ENCODE data around the gene CRTC1.
"Not testable (repeated sequence)": the region's sequence is repeated elsewhere in the genome, so short reads cannot be mapped to it uniquely, and the experiment has no call there.

Gene CRTC1

DNA sequence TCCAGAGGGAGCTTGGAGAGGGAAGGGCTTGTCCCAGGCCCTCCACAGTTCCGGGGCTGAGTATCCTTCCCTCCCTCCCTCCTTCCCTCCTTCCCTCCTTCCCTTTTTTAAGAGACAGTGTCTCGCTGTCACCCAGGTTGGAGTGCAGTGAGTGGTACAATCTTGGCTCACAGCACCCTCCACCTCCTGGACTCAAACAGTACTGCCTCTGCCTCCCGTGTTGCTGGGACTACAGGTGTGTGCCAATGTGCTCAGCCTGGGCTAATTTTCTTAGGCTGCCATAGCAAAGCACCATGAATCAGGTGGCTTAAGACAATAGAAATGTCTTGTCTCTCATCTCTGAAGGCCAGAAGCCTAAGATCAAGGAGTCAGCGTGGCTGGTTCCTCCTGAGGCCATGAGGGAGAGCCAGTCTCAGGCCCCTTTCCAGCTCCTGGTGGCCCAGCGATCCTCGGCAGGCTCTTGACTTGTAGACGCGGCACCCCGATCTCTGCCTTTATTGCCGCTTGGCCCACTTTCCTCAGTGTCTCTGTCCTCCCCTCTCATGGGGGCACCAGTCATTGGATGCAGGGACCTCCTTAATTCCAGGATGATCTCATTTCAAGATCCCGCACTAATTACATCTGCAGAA is 47.5 kb downstream of the CRTC1 start:
- no peak for DNase-seq

GRCh38 chr19:18731562-18732008 is 48.1 kb downstream of the CRTC1 start:
- no peak for DNase-seq

GRCh38 chr19:18733196-18733647 is 49.7 kb downstream of the CRTC1 start:
- DNase-seq = no peak

- DNase-seq = not testable (repeated sequence)
Observed at GRCh38 chr19:18733762-18734332, 50.4 kb downstream of the CRTC1 start.

DNA sequence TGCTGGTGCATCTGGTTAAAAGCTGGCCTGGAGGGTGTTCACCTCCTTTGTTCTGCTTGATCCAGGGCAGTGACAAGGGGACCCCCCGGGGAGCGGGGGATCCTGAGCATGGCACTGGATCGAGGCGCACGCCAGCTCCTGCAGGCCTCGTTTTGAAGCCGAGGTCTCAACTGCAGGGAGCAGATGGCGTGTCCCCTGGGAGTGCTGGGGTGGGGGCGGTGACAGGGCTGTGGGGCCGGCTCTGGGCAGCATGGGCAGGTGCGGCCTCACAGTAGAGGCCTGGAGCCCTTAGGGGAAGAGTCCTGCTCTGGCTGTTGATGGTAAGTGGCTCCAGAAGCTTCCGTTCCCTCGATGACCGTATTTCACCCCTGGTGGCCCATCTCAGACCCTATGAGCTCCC is 51.8 kb downstream of the CRTC1 start:
- no peak for DNase-seq

GRCh38 chr19:18735752-18736151 is 52.3 kb downstream of the CRTC1 start:
- no peak for DNase-seq

DNA sequence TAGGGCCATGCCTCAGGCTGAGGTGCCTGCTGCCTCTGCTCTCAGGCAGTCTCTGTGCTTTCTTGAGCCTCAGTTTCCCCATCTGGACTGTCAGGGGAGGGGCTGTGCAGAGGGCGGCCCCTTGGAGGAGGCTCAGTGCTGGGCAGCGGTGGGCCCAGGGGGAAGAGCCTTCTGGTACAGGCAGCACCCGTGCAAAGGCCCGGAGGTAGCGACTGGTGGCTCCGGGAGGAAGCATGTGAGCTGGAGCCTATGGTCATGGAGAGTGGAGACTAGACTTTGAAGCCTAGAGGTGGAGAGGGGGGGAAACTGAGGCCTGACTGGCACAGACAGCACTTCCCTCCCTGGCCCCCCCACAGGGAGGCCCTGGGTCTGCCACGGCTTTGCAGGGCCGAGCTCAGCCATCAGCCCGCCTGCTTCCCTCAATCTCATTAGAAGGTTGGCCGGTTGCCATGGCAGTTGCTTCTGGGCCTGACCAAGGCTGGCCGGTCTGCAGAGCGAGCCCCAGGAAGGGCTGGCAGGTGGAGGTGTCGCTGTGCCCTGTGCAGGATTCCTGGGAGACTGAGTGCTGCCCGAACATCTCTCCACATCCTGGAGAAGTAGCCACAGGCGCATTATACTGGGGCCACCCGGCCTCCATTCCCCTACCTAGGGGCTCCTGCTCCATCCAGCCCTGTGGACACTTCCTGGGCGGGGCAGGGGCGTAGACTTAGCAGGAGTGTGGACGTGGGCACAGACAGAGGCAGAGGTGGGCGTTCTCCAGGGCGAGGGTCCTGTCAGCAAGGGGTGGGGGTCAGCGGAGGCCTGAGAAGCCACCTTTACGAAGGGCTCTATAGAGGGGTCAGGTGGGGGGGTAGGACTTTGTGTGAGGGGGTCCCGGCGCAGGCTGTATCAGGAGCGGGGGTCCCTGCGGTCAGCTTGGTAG is 53.2 kb downstream of the CRTC1 start:
- no peak for DNase-seq

DNA sequence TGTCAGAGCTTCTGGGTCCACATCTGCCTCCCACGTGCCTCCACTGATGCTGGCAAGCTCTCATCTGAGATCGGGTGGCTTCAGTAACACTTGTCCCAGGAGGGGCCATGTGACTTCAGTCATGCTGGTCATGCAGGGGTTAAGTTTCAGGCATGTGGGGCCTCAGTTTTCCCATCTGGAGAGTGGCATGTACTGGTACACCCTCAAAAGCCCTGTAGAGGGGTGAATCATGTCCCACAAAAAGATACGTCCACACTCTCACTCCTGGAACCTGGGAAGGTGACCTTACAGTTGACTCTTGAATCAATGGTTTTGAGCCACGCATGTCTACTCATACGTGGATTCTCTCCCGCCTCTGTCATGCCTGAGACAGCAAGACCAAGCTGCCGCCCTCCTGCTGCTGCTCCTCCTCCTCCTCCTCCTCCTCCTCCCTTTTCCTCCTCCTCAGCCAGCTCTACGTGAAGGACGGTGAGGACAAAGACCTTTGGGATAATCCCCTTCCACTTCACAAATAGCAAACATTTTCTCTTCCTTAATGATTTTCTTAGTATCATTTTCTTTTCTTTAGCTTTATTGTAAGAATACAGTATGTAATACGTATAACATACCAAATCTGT is 54.0 kb downstream of the CRTC1 start:
- no peak for DNase-seq

DNA sequence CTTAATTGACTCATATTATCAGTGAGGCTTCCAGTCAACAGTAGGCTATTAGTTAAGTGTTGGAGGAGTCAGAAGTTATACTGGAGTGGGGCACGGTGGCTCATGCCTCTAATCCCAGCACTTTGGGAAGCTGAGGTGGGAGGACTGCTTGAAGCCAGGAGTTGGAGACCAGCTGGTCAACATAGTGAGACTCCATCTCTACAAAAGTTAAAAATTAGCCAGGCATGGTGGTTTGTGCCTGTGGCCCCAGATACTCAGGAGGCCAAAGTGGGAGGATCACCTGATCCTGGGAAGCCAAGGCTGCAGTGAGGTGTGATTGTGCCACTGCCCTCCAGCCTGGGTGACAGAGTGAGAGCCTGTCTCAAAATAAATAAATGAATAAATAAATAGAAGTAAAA is 54.5 kb downstream of the CRTC1 start:
- DNase-seq = no peak

DNA sequence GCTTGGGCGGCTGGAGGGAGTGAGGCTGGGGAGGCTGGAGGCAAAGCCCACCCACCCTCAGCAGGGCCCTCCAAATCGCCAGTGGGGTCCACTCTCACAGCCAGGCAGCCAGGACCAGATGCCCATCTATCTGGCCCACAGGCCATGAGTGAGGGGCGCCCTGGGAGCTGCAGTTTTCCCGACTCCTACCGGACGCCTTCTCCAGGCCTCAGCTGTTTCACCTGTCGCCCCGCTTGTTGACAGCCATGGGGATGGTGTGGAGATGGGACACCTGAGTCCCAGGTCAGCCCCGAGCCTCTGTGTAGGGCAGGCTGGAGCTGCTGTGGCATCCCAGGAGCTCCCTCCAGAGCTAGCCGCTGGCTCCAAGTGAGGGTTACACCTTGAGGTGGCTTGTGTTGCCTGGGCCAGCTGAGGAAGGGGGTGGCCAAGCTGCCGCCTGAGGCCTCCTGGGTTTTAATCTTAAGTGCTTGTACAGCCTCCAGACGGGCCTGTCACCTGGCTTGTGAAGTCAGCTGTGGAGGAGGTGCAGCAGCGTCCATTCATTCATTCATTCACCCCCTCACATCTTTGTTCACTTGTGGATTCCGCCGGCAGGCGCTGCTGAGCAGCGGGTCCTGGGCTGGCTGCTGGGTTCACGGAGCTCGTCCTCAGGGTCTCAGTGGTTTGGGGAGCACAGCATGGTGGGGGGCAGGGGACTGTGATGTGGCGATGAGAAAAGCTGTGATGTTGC is 55.6 kb downstream of the CRTC1 start:
- DNase-seq = no peak

- no peak for DNase-seq
Observed at GRCh38 chr19:18741124-18742121, 57.9 kb downstream of the CRTC1 start.

- DNase-seq = no peak
Observed at GRCh38 chr19:18742324-18742723, 58.8 kb downstream of the CRTC1 start.

DNA sequence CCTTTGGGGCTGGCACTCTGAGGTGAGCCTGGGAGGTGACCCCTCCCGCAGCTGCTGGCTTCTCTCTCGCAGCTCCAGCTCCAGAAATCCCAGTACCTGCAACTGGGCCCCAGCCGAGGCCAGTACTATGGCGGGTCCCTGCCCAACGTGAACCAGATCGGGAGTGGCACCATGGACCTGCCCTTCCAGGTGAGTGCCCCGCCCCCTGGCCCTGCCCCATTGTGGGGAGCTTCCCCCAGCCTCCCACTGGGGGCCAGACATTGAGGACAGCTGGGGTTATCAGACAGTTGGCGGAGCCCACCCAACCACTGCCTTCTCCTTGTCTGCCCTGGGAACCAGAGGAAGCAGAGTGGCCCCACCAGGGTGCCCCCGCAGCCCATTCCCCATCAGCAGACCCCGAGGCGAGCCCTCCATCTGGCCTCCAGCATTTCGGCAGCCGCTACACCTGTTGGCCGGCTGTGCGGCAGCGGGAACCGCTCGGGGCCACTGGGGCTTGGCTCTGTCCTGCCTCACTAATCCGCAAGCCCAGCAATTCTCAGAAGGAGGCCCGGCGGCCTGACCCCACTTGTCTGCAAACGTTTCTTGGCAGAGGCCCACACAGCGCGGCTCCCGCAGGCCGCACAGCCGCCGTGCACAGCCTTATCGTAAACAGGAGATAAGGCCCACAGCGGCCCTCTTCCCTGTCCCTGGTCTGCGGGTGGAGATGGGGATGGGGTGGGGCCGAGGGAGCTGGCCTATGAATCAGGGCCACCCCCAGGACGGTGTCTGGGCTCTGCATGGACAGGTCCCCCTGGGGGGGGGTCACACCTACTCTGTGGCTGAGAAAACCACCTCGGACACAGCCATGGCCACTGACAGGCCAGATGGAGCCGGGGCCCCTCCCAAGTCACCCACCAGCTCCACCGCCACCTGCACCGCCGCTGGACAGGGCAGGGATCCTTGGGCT is 59.6 kb downstream of the CRTC1 start:
- DNase-seq = no peak

- DNase-seq = no peak
Observed at GRCh38 chr19:18743784-18744418, 60.4 kb downstream of the CRTC1 start.

DNA sequence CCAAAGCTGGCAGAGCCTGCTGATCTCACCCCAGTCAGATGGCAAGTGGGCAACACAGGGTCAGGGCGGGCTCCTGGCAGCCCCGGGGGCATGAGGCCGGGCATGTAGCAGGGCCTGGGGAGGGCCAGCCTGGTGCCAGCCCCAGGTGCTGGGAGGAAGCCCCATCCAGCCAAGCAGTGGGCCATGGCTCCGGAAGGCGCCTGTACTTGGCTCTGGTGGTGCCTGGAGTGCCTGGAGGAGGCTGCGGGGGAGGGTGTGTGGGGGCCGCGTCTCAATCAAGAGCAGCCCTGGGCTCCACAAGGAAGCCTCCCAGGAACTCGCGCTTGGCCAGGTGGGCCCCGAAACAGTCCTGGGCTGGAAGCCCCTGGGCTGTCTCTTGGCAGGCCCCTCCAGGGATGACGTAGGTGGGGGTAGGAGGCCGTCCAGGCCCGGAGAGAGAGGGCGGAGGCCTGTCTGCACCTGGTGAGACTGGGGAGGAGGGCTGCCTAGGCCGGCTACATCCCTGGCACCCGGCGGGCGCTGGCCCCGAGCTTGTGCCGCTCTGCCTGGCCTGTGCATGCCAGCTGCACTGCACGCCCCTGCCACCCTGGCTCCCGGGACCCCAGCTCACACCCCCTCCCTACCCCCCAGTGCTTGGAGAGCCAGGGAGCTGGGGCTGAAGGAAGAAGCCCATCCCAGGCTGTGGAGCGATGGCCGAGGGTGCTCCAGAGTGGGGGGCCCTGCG is 61.7 kb downstream of the CRTC1 start:
- DNase-seq = no peak

DNA sequence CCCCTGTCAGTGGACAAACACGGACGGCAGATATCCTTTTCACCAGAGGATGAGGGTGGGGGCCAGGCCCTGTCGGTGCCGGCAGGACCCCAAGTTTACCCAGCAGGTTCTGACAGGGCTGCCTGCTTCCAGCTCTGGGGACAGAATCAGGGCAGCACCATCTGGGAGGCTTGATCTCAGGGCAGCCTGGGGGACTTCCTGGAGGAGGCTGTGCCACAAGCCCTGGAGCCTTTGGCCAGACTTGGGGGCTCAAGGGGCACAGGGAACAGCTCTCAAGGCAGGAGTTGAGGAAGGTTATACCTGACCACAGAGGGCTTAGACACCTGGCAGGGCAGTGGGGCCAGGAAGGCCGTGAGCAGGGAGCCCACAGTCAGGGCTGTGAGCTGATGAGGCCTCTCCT is 62.5 kb downstream of the CRTC1 start:
- no peak for DNase-seq

DNA sequence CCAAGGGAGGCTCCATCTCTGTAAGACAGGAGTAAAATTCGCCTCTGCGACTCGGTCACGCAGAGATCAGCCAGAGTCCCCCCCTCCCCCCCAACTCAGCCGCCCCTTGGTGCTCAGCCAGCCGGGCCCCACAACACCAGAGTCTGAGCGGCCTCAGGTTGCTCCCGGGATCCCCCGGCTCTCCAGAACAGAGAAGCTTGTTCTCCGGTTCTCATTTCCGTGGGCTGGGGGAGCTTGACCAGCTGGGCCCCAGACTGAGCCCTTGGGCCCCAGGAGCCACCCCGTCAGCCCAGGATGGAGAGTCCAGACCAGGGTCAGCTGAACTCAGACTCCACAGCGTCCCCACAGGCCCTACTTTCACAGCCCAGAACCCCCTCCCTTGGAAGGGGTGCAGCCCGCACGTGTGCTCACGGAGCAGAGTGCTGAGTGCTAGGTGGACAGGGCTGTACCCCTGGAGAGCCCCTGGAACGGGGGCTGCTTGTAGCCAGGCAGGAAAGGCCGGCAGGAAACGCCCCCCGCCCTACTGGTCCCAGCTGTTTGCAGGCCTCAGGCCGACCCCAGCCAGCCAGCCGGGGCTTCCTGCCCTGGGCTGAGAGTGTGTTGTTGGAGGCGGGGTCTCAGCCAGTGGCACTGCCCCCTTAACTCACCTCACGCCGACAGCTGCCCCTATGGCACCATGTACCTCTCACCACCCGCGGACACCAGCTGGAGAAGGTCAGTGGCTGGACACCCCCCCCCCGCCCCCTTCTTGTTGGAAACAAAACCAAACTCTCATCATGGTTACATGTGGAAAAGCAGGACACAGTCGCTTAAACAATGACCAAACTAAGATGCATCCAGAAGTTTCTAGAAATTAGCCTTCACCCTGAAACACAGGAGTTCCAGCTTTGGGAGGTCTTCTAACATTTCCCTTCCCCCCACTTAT is 63.2 kb downstream of the CRTC1 start:
- no peak for DNase-seq
